ENCODE measurements around the gene VDR.

The VDR gene

DNA sequence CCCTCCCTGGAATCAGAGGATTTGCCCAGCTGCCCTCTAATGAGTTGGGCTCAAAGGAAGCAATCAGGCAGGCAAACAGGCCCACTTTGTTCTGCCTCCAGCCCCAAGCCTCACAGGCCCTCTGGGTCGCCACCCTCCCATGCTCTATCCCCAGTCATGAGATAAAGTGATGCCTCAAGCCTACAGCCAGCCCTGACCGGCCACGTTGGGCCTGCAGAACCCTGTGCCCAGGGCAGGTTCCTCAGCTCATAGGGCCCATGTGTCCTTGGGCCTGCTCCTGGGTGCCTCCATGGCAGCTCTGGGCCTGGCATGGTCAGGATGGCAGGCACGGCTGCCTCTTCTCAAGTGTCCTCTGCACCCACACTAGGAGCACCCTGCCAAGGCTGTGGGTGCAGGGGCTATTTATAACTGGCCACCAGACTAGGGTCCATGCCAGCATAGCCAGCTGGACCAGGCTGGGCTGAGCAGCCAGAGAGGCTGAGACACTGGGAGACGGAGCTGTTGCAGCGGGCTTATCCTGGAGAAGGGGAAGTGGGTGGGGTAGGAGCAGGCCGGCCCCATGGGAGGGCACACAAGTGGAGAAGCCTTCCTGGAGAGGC, 105.3 kb downstream of the VDR start:
- no peak overlapping the region for H3K4me2 ChIP-seq (ENCODE audit: low read depth, low read length)
- no peak overlapping the region for H3K27ac ChIP-seq (ENCODE audit: low read length)
- no peaks in the 10 kb centered on the region for H3K9me3 ChIP-seq (replicated peaks; ENCODE audit: insufficient read depth, low read length)
- H3K79me2 ChIP-seq (ENCODE audit: low read length), result peaks cover 70% of the 10 kb centered on the region
- DNase-seq, result no peak
- H3K4me1 ChIP-seq (ENCODE audit: low read length), result peaks cover 18% of the 10 kb centered on the region
- H3K9me2 ChIP-seq (replicated peaks; ENCODE audit: insufficient read depth, low read length), result no peaks in the 10 kb centered on the region
- TF ChIP-seq, protein P1, sequence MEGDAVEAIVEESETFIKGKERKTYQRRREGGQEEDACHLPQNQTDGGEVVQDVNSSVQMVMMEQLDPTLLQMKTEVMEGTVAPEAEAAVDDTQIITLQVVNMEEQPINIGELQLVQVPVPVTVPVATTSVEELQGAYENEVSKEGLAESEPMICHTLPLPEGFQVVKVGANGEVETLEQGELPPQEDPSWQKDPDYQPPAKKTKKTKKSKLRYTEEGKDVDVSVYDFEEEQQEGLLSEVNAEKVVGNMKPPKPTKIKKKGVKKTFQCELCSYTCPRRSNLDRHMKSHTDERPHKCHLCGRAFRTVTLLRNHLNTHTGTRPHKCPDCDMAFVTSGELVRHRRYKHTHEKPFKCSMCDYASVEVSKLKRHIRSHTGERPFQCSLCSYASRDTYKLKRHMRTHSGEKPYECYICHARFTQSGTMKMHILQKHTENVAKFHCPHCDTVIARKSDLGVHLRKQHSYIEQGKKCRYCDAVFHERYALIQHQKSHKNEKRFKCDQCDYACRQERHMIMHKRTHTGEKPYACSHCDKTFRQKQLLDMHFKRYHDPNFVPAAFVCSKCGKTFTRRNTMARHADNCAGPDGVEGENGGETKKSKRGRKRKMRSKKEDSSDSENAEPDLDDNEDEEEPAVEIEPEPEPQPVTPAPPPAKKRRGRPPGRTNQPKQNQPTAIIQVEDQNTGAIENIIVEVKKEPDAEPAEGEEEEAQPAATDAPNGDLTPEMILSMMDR (IDR thresholded peaks at IDR 0.05; ENCODE audit: low read length), result no peak
- no peak for TF ChIP-seq EZH2phosphoT487 (IDR thresholded peaks at IDR 0.05; ENCODE audit: low read length)
- no peak for TF ChIP-seq EZH2 (optimal IDR thresholded peaks at IDR 0.05; ENCODE audit: low read depth, low read length)
- no peak overlapping the region for H3K9ac ChIP-seq (ENCODE audit: low read length)
- no peak overlapping the region for H3K4me3 ChIP-seq (ENCODE audit: low read length)
- H4K20me1 ChIP-seq (ENCODE audit: insufficient read depth, low read length), result no peaks in the 10 kb centered on the region
- H3F3A ChIP-seq (ENCODE audit: insufficient read depth, low read length), result no peaks in the 10 kb centered on the region
- no peak overlapping the region for H2AFZ ChIP-seq (ENCODE audit: low read length)
- H3K27me3 ChIP-seq (replicated peaks; ENCODE audit: insufficient read depth, low read length), result no peaks in the 10 kb centered on the region
- H3K36me3 ChIP-seq (replicated peaks; ENCODE audit: insufficient read depth, low read length), result no peaks in the 10 kb centered on the region

DNA sequence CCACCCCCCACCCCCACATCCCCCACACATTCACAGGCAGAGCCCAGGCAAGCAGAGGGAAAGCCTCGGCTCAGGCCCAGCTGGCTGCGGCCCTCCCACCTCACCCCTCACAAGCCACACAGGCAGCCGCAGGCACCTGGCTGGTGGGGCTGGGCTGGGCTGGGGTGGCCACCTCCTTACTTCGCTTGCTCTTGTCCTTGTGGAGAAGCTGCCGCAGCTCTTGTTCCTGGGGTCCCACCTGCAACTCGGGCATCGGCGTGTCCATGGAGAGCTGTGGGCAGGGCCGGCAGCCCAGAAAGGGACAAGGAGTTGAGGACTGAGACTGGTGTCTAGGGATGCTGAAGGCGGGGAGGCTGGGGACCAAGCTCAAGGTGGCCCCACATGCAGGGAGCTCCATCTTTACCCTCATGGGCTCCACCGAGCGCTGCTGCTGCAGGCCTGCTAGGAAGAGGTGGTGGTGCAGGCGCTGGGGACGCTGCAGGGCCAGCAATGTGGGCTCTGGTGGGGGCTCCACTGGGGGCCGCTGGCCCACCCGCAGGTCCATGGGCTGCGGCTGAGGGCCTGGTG, 106.3 kb downstream of the VDR start:
- H4K20me1 ChIP-seq (ENCODE audit: insufficient read depth, low read length), result no peaks in the 10 kb centered on the region
- peaks cover 8% of the 10 kb centered on the region for H3K4me1 ChIP-seq (ENCODE audit: low read length)
- H3K4me2 ChIP-seq (ENCODE audit: low read depth, low read length), result no peak overlapping the region
- no peaks in the 10 kb centered on the region for H3K9me3 ChIP-seq (replicated peaks; ENCODE audit: insufficient read depth, low read length)
- H3K9ac ChIP-seq (ENCODE audit: low read length), result no peak overlapping the region
- H3K27ac ChIP-seq (ENCODE audit: low read length), result no peak overlapping the region
- H3K27me3 ChIP-seq (replicated peaks; ENCODE audit: insufficient read depth, low read length), result no peaks in the 10 kb centered on the region
- DNase-seq, result no peak
- no peak overlapping the region for H2AFZ ChIP-seq (ENCODE audit: low read length)
- TF ChIP-seq EZH2 (optimal IDR thresholded peaks at IDR 0.05; ENCODE audit: low read depth, low read length) (no peak), EZH2phosphoT487 (IDR thresholded peaks at IDR 0.05; ENCODE audit: low read length) (no peak)
- TF ChIP-seq, protein P1 (IDR thresholded peaks at IDR 0.05; ENCODE audit: low read length), result no peak
- no peaks in the 10 kb centered on the region for H3F3A ChIP-seq (ENCODE audit: insufficient read depth, low read length)
- peaks cover 60% of the 10 kb centered on the region for H3K79me2 ChIP-seq (ENCODE audit: low read length)
- no peak overlapping the region for H3K4me3 ChIP-seq (ENCODE audit: low read length)
- H3K36me3 ChIP-seq (replicated peaks; ENCODE audit: insufficient read depth, low read length), result no peaks in the 10 kb centered on the region
- H3K9me2 ChIP-seq (replicated peaks; ENCODE audit: insufficient read depth, low read length), result no peaks in the 10 kb centered on the region

DNA sequence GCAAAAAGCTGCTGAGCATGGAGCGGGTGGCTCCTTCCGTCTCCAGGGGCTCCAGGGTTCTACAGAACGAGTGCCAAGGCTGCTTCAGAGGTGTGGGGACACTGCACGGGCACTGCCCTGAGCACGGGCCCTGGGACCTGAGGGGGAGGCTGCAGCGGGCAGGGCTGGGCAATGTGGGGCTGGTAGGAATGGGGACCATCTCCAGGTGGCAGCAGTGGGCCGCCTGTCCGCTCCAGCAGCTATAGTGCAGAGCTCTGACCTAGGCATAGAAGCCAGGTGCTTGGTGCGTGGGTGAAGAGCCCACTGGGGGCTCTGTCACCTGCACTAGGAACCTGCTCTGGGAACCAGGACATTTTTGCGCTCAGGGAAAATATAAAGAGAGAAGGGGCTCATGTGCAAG, 107.4 kb downstream of the VDR start:
- no peaks in the 10 kb centered on the region for H3K36me3 ChIP-seq (replicated peaks; ENCODE audit: insufficient read depth, low read length)
- TF ChIP-seq, protein P1 (IDR thresholded peaks at IDR 0.05; ENCODE audit: low read length), result peak; percentile 47
- no peak for TF ChIP-seq EZH2phosphoT487 (IDR thresholded peaks at IDR 0.05; ENCODE audit: low read length)
- no peak for TF ChIP-seq EZH2 (optimal IDR thresholded peaks at IDR 0.05; ENCODE audit: low read depth, low read length)
- no peak for DNase-seq

More for the DNA sequence above, 107.4 kb downstream of the VDR start:
- Histone ChIP-seq H3K79me2 (ENCODE audit: low read length) (peaks cover 53% of the 10 kb centered on the region), H3K9ac (ENCODE audit: low read length) (no peak overlapping the region), H3K4me2 (ENCODE audit: low read depth, low read length) (no peak overlapping the region), H3K27ac (ENCODE audit: low read length) (no peak overlapping the region), H3K9me2 (replicated peaks; ENCODE audit: insufficient read depth, low read length) (no peaks in the 10 kb centered on the region), H3K4me3 (ENCODE audit: low read length) (no peak overlapping the region), H3F3A (ENCODE audit: insufficient read depth, low read length) (no peaks in the 10 kb centered on the region), H4K20me1 (ENCODE audit: insufficient read depth, low read length) (no peaks in the 10 kb centered on the region), H3K9me3 (replicated peaks; ENCODE audit: insufficient read depth, low read length) (no peaks in the 10 kb centered on the region), H2AFZ (ENCODE audit: low read length) (no peak overlapping the region), H3K27me3 (replicated peaks; ENCODE audit: insufficient read depth, low read length) (no peaks in the 10 kb centered on the region), H3K4me1 (ENCODE audit: low read length) (no peaks in the 10 kb centered on the region)
